HFF-Myc (cell line): ENCODE measurements around the gene ASPM.

Experiments used
- DNase-seq: peaks from one replicate; pipeline ENCODE4 v3.0.0-alpha.2; 2011; ENCODE audit warnings: low read depth; ENCODE audit errors: extremely low read depth
- H3K4me3 ChIP-seq: replicated peaks from 2 replicates; pipeline ENCODE4 v1.5.1; 2011; ENCODE audit warnings: low read depth, mild to moderate bottlenecking, control low read depth, low read length
- CTCF ChIP-seq: IDR thresholded peaks from 2 replicates; pipeline ENCODE4 v1.5.1; 2012; ENCODE audit warnings: mild to moderate bottlenecking, low read depth, low read length, control low read depth; ENCODE audit errors: missing control alignments

ASPM gene

GRCh38 chr1:197146101-197147095 is at the start of gene ASPM:
TSS of gene ASPM (minus strand) at chr1:197146669. CDS start at chr1:197146437, 232 bp downstream.
- TF ChIP-seq CTCF: no peak

GRCh38 chr1:197195100-197195499 is 48.6 kb upstream of the ASPM start:
- DNase-seq: no peak
- TF ChIP-seq CTCF: no peak
- H3K4me3 ChIP-seq: no peak overlapping the region

More at GRCh38 chr1:197146101-197147095, at the start of gene ASPM:
- peak within 1 kb of the TSS; percentile 93 for H3K4me3 ChIP-seq
- peak; percentile 81 for DNase-seq

GRCh38 chr1:197184190-197184589 is 37.7 kb upstream of the ASPM start:
- H3K4me3 ChIP-seq: no peak overlapping the region
- no peak for TF ChIP-seq CTCF
- no peak for DNase-seq

GRCh38 chr1:197183195-197183748 is 36.8 kb upstream of the ASPM start:
- no peak for TF ChIP-seq CTCF
- DNase-seq: no peak
- H3K4me3 ChIP-seq: no peak overlapping the region

GRCh38 chr1:197182716-197183115 is 36.2 kb upstream of the ASPM start:
- no peak for TF ChIP-seq CTCF
- DNase-seq: no peak
- no peak overlapping the region for H3K4me3 ChIP-seq

GRCh38 chr1:197181982-197182381 is 35.5 kb upstream of the ASPM start:
- H3K4me3 ChIP-seq: no peak overlapping the region
- DNase-seq: no peak
- no peak for TF ChIP-seq CTCF
